ENCODE results near the gene OR52H1. TPM values are rescaled to one million over a fixed set of nuclear protein-coding genes. Genes with fewer than 3 reads are reported as not detected.

OR52H1 gene
- total and polyA plus RNA-seq, 10 of the 15 experiments (the other 5 are each of a cell fraction or from before 2014, with no cell fraction given) = 0.06 to 0.40 (median 0.23) TPM; not detected in 4

DNA sequence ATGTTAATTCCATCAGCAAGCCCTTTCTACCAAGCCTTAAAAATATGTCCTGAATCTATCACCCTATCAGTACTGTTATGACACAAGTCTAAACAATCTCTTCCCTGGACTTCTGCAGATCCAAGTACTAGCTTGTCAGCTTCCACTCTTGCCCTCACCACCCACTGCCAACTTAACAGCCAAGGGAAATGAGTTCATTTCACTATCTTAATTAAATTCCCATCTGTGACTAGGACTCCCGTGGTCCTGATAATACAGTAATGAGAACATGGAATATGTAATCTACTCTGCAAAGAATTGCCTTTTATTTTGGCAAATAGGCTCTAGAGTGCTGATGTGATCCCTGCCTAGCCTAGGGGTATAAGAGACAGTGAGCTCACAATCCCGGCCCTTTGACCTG is 48.7 kb downstream of the OR52H1 start (continued):
- TF ChIP-seq, protein P1, sequence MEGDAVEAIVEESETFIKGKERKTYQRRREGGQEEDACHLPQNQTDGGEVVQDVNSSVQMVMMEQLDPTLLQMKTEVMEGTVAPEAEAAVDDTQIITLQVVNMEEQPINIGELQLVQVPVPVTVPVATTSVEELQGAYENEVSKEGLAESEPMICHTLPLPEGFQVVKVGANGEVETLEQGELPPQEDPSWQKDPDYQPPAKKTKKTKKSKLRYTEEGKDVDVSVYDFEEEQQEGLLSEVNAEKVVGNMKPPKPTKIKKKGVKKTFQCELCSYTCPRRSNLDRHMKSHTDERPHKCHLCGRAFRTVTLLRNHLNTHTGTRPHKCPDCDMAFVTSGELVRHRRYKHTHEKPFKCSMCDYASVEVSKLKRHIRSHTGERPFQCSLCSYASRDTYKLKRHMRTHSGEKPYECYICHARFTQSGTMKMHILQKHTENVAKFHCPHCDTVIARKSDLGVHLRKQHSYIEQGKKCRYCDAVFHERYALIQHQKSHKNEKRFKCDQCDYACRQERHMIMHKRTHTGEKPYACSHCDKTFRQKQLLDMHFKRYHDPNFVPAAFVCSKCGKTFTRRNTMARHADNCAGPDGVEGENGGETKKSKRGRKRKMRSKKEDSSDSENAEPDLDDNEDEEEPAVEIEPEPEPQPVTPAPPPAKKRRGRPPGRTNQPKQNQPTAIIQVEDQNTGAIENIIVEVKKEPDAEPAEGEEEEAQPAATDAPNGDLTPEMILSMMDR (IDR thresholded peaks at IDR 0.05 in 2 of 3, conservative IDR thresholded peaks at IDR 0.05 in 1 of 3; ENCODE audit: control insufficient read depth in 2 of 3, extremely low read depth in 1 of 3, insufficient read depth in 1 of 3, low read depth in 3 of 3, low read length in 3 of 3) = no peak
- TF ChIP-seq, protein P2, sequence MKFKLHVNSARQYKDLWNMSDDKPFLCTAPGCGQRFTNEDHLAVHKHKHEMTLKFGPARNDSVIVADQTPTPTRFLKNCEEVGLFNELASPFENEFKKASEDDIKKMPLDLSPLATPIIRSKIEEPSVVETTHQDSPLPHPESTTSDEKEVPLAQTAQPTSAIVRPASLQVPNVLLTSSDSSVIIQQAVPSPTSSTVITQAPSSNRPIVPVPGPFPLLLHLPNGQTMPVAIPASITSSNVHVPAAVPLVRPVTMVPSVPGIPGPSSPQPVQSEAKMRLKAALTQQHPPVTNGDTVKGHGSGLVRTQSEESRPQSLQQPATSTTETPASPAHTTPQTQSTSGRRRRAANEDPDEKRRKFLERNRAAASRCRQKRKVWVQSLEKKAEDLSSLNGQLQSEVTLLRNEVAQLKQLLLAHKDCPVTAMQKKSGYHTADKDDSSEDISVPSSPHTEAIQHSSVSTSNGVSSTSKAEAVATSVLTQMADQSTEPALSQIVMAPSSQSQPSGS (IDR thresholded peaks at IDR 0.05; ENCODE audit: low read length) = no peak
- TF ChIP-seq MXI1 (IDR thresholded peaks at IDR 0.05; ENCODE audit: low read depth, low read length) (no peak), GABPA (IDR thresholded peaks at IDR 0.05; ENCODE audit: low read depth) (no peak), SMC3 (IDR thresholded peaks at IDR 0.05; ENCODE audit: borderline replicate concordance, low read length) (no peak)

Other genes with a start within 250 kb of the OR52H1 start
Only the 7 nearest of the 20 such genes appear.
- gene OR51I2, start 99.2 kb downstream of the OR52H1 start, total RNA-seq (2014; rRNA removed) = 0.05 TPM in 1 of 2 replicates, not detected in the other
- not detected in 2 replicates for gene OR51I2, start 99.2 kb downstream of the OR52H1 start, total RNA-seq (2014; rRNA removed; fragmentation: Illumina TruSeq; extraction: Trizol)
- gene OR51I2, start 99.2 kb downstream of the OR52H1 start, total RNA-seq (2021) = not detected in 2 replicates
- gene OR51I2, start 99.2 kb downstream of the OR52H1 start, polyA plus RNA-seq (2011; rRNA removed) = not detected in 2 replicates
- gene OR51I2, start 99.2 kb downstream of the OR52H1 start, polyA plus RNA-seq (2014; fragmentation: Illumina TruSeq; extraction: Trizol) = not detected in 2 replicates
- gene OR51I2, start 99.2 kb downstream of the OR52H1 start, polyA plus RNA-seq (2014; fragmentation: Nextera tagmentation; extraction: Ambion mirVana) = not detected
- not detected in 2 replicates for gene OR51I2, start 99.2 kb downstream of the OR52H1 start, polyA plus RNA-seq (2014; rRNA removed)
- not detected for gene OR51I2, start 99.2 kb downstream of the OR52H1 start, polyA plus RNA-seq (2016; fragmentation: Nextera tagmentation; extraction: Ambion mirVana)
- gene OR52D1, start 59.9 kb downstream of the OR52H1 start, total RNA-seq (2014; rRNA removed) = not detected in 2 replicates
- not detected in 2 replicates for gene OR52D1, start 59.9 kb downstream of the OR52H1 start, total RNA-seq (2014; rRNA removed; fragmentation: Illumina TruSeq; extraction: Trizol)
- not detected in 2 replicates for gene OR52D1, start 59.9 kb downstream of the OR52H1 start, total RNA-seq (2021)
- not detected in 2 replicates for gene OR52D1, start 59.9 kb downstream of the OR52H1 start, polyA plus RNA-seq (2011; rRNA removed)
- gene OR52D1, start 59.9 kb downstream of the OR52H1 start, polyA plus RNA-seq (2014; fragmentation: Illumina TruSeq; extraction: Trizol) = not detected in 2 replicates
- not detected for gene OR52D1, start 59.9 kb downstream of the OR52H1 start, polyA plus RNA-seq (2014; fragmentation: Nextera tagmentation; extraction: Ambion mirVana)
- gene OR52D1, start 59.9 kb downstream of the OR52H1 start, polyA plus RNA-seq (2014; rRNA removed) = not detected in 2 replicates
- gene OR52D1, start 59.9 kb downstream of the OR52H1 start, polyA plus RNA-seq (2016; fragmentation: Nextera tagmentation; extraction: Ambion mirVana) = not detected
- gene UBQLN3, start 38.6 kb downstream of the OR52H1 start, total RNA-seq (2014; rRNA removed) = not detected in 2 replicates
- gene UBQLN3, start 38.6 kb downstream of the OR52H1 start, total RNA-seq (2014; rRNA removed; fragmentation: Illumina TruSeq; extraction: Trizol) = not detected in 2 replicates
- not detected in 2 replicates for gene UBQLN3, start 38.6 kb downstream of the OR52H1 start, total RNA-seq (2021)
- 0.06 TPM in 1 of 2 replicates, not detected in the other for gene UBQLN3, start 38.6 kb downstream of the OR52H1 start, polyA plus RNA-seq (2011; rRNA removed)
- gene UBQLN3, start 38.6 kb downstream of the OR52H1 start, polyA plus RNA-seq (2014; fragmentation: Illumina TruSeq; extraction: Trizol) = not detected in 2 replicates
- gene UBQLN3, start 38.6 kb downstream of the OR52H1 start, polyA plus RNA-seq (2014; fragmentation: Nextera tagmentation; extraction: Ambion mirVana) = not detected
- not detected in 2 replicates for gene UBQLN3, start 38.6 kb downstream of the OR52H1 start, polyA plus RNA-seq (2014; rRNA removed)
- not detected for gene UBQLN3, start 38.6 kb downstream of the OR52H1 start, polyA plus RNA-seq (2016; fragmentation: Nextera tagmentation; extraction: Ambion mirVana)
- 0.45 and 0.54 TPM in 2 replicates for gene UBQLNL, start 31.8 kb downstream of the OR52H1 start, total RNA-seq (2014; rRNA removed)
- 0.40 and 0.46 TPM in 2 replicates for gene UBQLNL, start 31.8 kb downstream of the OR52H1 start, total RNA-seq (2014; rRNA removed; fragmentation: Illumina TruSeq; extraction: Trizol)
- gene UBQLNL, start 31.8 kb downstream of the OR52H1 start, total RNA-seq (2021) = 0.33 and 0.51 TPM in 2 replicates
- gene UBQLNL, start 31.8 kb downstream of the OR52H1 start, polyA plus RNA-seq (2011; rRNA removed) = 1.2 and 1.6 TPM in 2 replicates
- 0.60 and 1.4 TPM in 2 replicates for gene UBQLNL, start 31.8 kb downstream of the OR52H1 start, polyA plus RNA-seq (2014; fragmentation: Illumina TruSeq; extraction: Trizol)
- gene UBQLNL, start 31.8 kb downstream of the OR52H1 start, polyA plus RNA-seq (2014; fragmentation: Nextera tagmentation; extraction: Ambion mirVana) = under 1 TPM; 0.24 to 0.26 TPM
- 0.74 and 0.88 TPM in 2 replicates for gene UBQLNL, start 31.8 kb downstream of the OR52H1 start, polyA plus RNA-seq (2014; rRNA removed)
- under 1 TPM; 0.13 to 0.20 TPM for gene UBQLNL, start 31.8 kb downstream of the OR52H1 start, polyA plus RNA-seq (2016; fragmentation: Nextera tagmentation; extraction: Ambion mirVana)
- gene OR52B6, start 32.3 kb upstream of the OR52H1 start, total RNA-seq (2014; rRNA removed) = not detected in 2 replicates
- not detected in 2 replicates for gene OR52B6, start 32.3 kb upstream of the OR52H1 start, total RNA-seq (2014; rRNA removed; fragmentation: Illumina TruSeq; extraction: Trizol)
- gene OR52B6, start 32.3 kb upstream of the OR52H1 start, total RNA-seq (2021) = not detected in 2 replicates
- gene OR52B6, start 32.3 kb upstream of the OR52H1 start, polyA plus RNA-seq (2011; rRNA removed) = not detected in 2 replicates
- gene OR52B6, start 32.3 kb upstream of the OR52H1 start, polyA plus RNA-seq (2014; fragmentation: Illumina TruSeq; extraction: Trizol) = not detected in 2 replicates
- under 1 TPM in 1 of 2 experiments, not detected in 1; 0.07 TPM for gene OR52B6, start 32.3 kb upstream of the OR52H1 start, polyA plus RNA-seq (2014; fragmentation: Nextera tagmentation; extraction: Ambion mirVana)
- not detected in 2 replicates for gene OR52B6, start 32.3 kb upstream of the OR52H1 start, polyA plus RNA-seq (2014; rRNA removed)
- not detected for gene OR52B6, start 32.3 kb upstream of the OR52H1 start, polyA plus RNA-seq (2016; fragmentation: Nextera tagmentation; extraction: Ambion mirVana)
- gene TRIM6, start 48.1 kb upstream of the OR52H1 start, total RNA-seq (2014; rRNA removed) = 4.5 and 6.4 TPM in 2 replicates
- 5.1 and 5.6 TPM in 2 replicates for gene TRIM6, start 48.1 kb upstream of the OR52H1 start, total RNA-seq (2014; rRNA removed; fragmentation: Illumina TruSeq; extraction: Trizol)
- gene TRIM6, start 48.1 kb upstream of the OR52H1 start, total RNA-seq (2021) = 3.1 and 4.4 TPM in 2 replicates
- 1.4 and 1.6 TPM in 2 replicates for gene TRIM6, start 48.1 kb upstream of the OR52H1 start, polyA plus RNA-seq (2011; rRNA removed)
- 6.8 and 8.1 TPM in 2 replicates for gene TRIM6, start 48.1 kb upstream of the OR52H1 start, polyA plus RNA-seq (2014; fragmentation: Illumina TruSeq; extraction: Trizol)
- gene TRIM6, start 48.1 kb upstream of the OR52H1 start, polyA plus RNA-seq (2014; fragmentation: Nextera tagmentation; extraction: Ambion mirVana) = 1 to 10 TPM; 4.0 to 4.1 TPM
- 3.7 and 4.6 TPM in 2 replicates for gene TRIM6, start 48.1 kb upstream of the OR52H1 start, polyA plus RNA-seq (2014; rRNA removed)
- 1 to 10 TPM; 3.6 to 4.3 TPM for gene TRIM6, start 48.1 kb upstream of the OR52H1 start, polyA plus RNA-seq (2016; fragmentation: Nextera tagmentation; extraction: Ambion mirVana)
- gene TRIM34, start 76.5 kb upstream of the OR52H1 start, total RNA-seq (2014; rRNA removed) = 21.0 and 31.6 TPM in 2 replicates
- gene TRIM34, start 76.5 kb upstream of the OR52H1 start, total RNA-seq (2014; rRNA removed; fragmentation: Illumina TruSeq; extraction: Trizol) = 27.5 and 29.2 TPM in 2 replicates
- gene TRIM34, start 76.5 kb upstream of the OR52H1 start, total RNA-seq (2021) = 16.7 and 18.1 TPM in 2 replicates
- gene TRIM34, start 76.5 kb upstream of the OR52H1 start, polyA plus RNA-seq (2011; rRNA removed) = 51.4 and 68.7 TPM in 2 replicates
- gene TRIM34, start 76.5 kb upstream of the OR52H1 start, polyA plus RNA-seq (2014; fragmentation: Illumina TruSeq; extraction: Trizol) = 29.0 and 37.0 TPM in 2 replicates
- 10 to 100 TPM; 22.0 to 33.6 TPM for gene TRIM34, start 76.5 kb upstream of the OR52H1 start, polyA plus RNA-seq (2014; fragmentation: Nextera tagmentation; extraction: Ambion mirVana)
- gene TRIM34, start 76.5 kb upstream of the OR52H1 start, polyA plus RNA-seq (2014; rRNA removed) = 16.4 and 19.9 TPM in 2 replicates
- 10 to 100 TPM; 16.9 to 19.7 TPM for gene TRIM34, start 76.5 kb upstream of the OR52H1 start, polyA plus RNA-seq (2016; fragmentation: Nextera tagmentation; extraction: Ambion mirVana)